SK-N-SH (cell line): ENCODE measurements around the gene TLR4. TPM values are rescaled to one million over a fixed set of nuclear protein-coding genes. Genes with fewer than 3 reads are reported as not detected.

ENCODE experiments used
- CTCF ChIA-PET: fragments of 300-600, 350-600 bp; formaldehyde crosslinking; extraction: SDS; loops from one replicate; lab custom pipeline; 2021; lab: Yijun Ruan, JAX
- POLR2A ChIA-PET: fragments of 350-600 bp; sonication (Branson Sonifier 250); formaldehyde crosslinking; extraction: SDS; loops from one replicate; lab custom pipeline; 2020; ENCODE audit warnings: antibody characterized with exemption, inconsistent platforms; lab: Yijun Ruan, JAX
- DNase-seq: peaks from one replicate; pipeline ENCODE4 v3.0.0; 2012
- H2AFZ ChIP-seq: fragments of 200-600 bp; sonication (generic); 2 replicates; pipeline ENCODE4 v1.8.1; 2016; ENCODE audit warnings: antibody characterized with exemption, mild to moderate bottlenecking, low read depth
- H3F3A ChIP-seq: fragments of 200-600 bp; sonication (generic); replicated peaks from 2 replicates; pipeline ENCODE3; 2016; ENCODE audit warnings: antibody characterized with exemption, mild to moderate bottlenecking; ENCODE audit not compliant: insufficient read depth
- H3K27ac ChIP-seq, 2 experiments: fragments of 200-500 bp in 1 of 2; fragments of 200-600 bp in 1 of 2; sonication (Bioruptor generic) in 1 of 2; sonication (generic), shearing (Covaris generic) in 1 of 2; 2 replicates each; pipeline versions ENCODE4 v1.5.1 to v1.6.1; 2014 to 2016; ENCODE audit warnings: low read depth in 2 of 2, inconsistent platforms in 1 of 2, low read length in 1 of 2, mild to moderate bottlenecking in 1 of 2, mixed read lengths in 1 of 2
- H3K27me3 ChIP-seq: fragments of 200-600 bp; sonication (generic), shearing (Covaris generic); 2 replicates; pipeline ENCODE4 v1.6.1; 2016; ENCODE audit warnings: mixed run types; ENCODE audit not compliant: insufficient read depth
- H3K36me3 ChIP-seq, 2 experiments: fragments of 200-500 bp in 1 of 2; fragments of 200-600 bp in 1 of 2; sonication (Bioruptor generic) in 1 of 2; sonication (generic) in 1 of 2; replicated peaks in 1 of 2; 2 replicates each; pipeline versions ENCODE3 to v1.5.1; 2014 to 2016; ENCODE audit warnings: low read length in 1 of 2, mild to moderate bottlenecking in 1 of 2; ENCODE audit not compliant: insufficient read depth in 2 of 2, control insufficient read depth in 1 of 2
- H3K4me1 ChIP-seq, 2 experiments: fragments of 200-500 bp in 1 of 2; fragments of 200-600 bp in 1 of 2; sonication (Bioruptor generic) in 1 of 2; sonication (generic), shearing (Covaris generic) in 1 of 2; 2 replicates each; pipeline versions ENCODE4 v1.5.1 to v1.6.1; 2014 to 2016; ENCODE audit warnings: low read depth in 1 of 2, low read length in 1 of 2, mixed run types in 1 of 2; ENCODE audit not compliant: insufficient read depth in 2 of 2, control insufficient read depth in 1 of 2
- H3K4me2 ChIP-seq: fragments of 200-600 bp; sonication (generic), shearing (Covaris generic); 2 replicates; pipeline ENCODE4 v1.6.1; 2017; ENCODE audit warnings: mixed run types
- H3K4me3 ChIP-seq, 2 experiments: fragments of 200-500 bp in 1 of 2; fragments of 200-600 bp in 1 of 2; sonication (Bioruptor generic) in 1 of 2; sonication (generic), shearing (Covaris generic) in 1 of 2; 2 replicates each; pipeline versions ENCODE4 v1.5.1 to v1.8.1; 2014 to 2016; ENCODE audit warnings: low read depth in 2 of 2, inconsistent platforms in 1 of 2, low read length in 1 of 2, mild to moderate bottlenecking in 1 of 2, mixed read lengths in 1 of 2, moderate library complexity in 1 of 2
- H3K79me2 ChIP-seq: fragments of 200-600 bp; sonication (generic); 2 replicates; pipeline ENCODE4 v1.8.1; 2017; ENCODE audit warnings: mild to moderate bottlenecking; ENCODE audit not compliant: insufficient read depth
- H3K9ac ChIP-seq: fragments of 200-600 bp; sonication (generic); 2 replicates; pipeline ENCODE4 v1.6.1; 2017; ENCODE audit warnings: mixed run types
- H3K9me2 ChIP-seq: fragments of 200-600 bp; sonication (generic); 2 replicates; pipeline ENCODE4 v1.6.1; 2017; ENCODE audit warnings: mixed run types
- H3K9me3 ChIP-seq: fragments of 200-600 bp; sonication (generic); 2 replicates; pipeline ENCODE4 v1.6.1; 2017; ENCODE audit warnings: mixed run types, mild to moderate bottlenecking, moderate library complexity
- H4K20me1 ChIP-seq: fragments of 200-600 bp; sonication (generic); 2 replicates; pipeline ENCODE4 v1.6.1; 2017; ENCODE audit warnings: mild to moderate bottlenecking, mixed run types; ENCODE audit not compliant: insufficient read depth
- CHD2 ChIP-seq: fragments of 150-350 bp; IDR thresholded peaks from 2 replicates; pipeline ENCODE4 v1.6.1; 2018; ENCODE audit warnings: low read length; ENCODE audit not compliant: partially characterized antibody
- EZH2phosphoT487 ChIP-seq: fragments of 200-600 bp; sonication (generic); IDR thresholded peaks from 2 replicates; pipeline ENCODE4 v1.6.1; 2017; ENCODE audit warnings: low read depth, mixed run types, mild to moderate bottlenecking, antibody characterized with exemption, moderate library complexity, borderline replicate concordance
- FOSL2 ChIP-seq: IDR thresholded peaks from 2 replicates; pipeline ENCODE4 v1.4.0; 2012; ENCODE audit warnings: low read depth, mild to moderate bottlenecking, moderate library complexity, borderline replicate concordance
- FOXJ3 ChIP-seq: sonication (generic); formaldehyde crosslinking; IDR thresholded peaks from 2 replicates; pipeline ENCODE4 v1.5.1; 2020; ENCODE audit warnings: mild to moderate bottlenecking, missing genetic modification reagents
- GABPA ChIP-seq: IDR thresholded peaks from 2 replicates; pipeline ENCODE4 v1.4.0; 2012; ENCODE audit warnings: low read depth, mild to moderate bottlenecking
- GATA2 ChIP-seq: sonication (generic); formaldehyde crosslinking; IDR thresholded peaks from 2 replicates; pipeline ENCODE4 v1.5.0; 2020; ENCODE audit warnings: mild to moderate bottlenecking, missing genetic modification reagents
- MEF2A ChIP-seq: IDR thresholded peaks from 2 replicates; pipeline ENCODE4 v1.4.0; 2012; ENCODE audit warnings: low read depth, borderline replicate concordance
- MXI1 ChIP-seq: IDR thresholded peaks from 2 replicates; pipeline ENCODE4 v1.6.1; 2012; ENCODE audit warnings: mild to moderate bottlenecking, low read depth, low read length, improper control_type of control experiment
- NFIC ChIP-seq: IDR thresholded peaks from 2 replicates; pipeline ENCODE4 v1.4.0; 2012; ENCODE audit warnings: borderline replicate concordance
- NRF1 ChIP-seq: IDR thresholded peaks from 2 replicates; pipeline ENCODE4 v1.6.1; 2012; ENCODE audit warnings: low read depth, mild to moderate bottlenecking, low read length
- POLR2AphosphoS5 ChIP-seq: IDR thresholded peaks from 2 replicates; pipeline ENCODE4 v1.6.1; 2012; ENCODE audit warnings: low read depth, low read length
- RAD21 ChIP-seq: IDR thresholded peaks from 2 replicates; pipeline ENCODE4 v1.6.1; 2012; ENCODE audit warnings: mild to moderate bottlenecking, low read length
- SIN3A ChIP-seq: IDR thresholded peaks from 2 replicates; pipeline ENCODE4 v1.6.1; 2012; ENCODE audit warnings: low read depth, mild to moderate bottlenecking, low read length, moderate library complexity, borderline replicate concordance
- TAF1 ChIP-seq: IDR thresholded peaks from 2 replicates; pipeline ENCODE4 v1.6.1; 2012; ENCODE audit warnings: low read depth, mild to moderate bottlenecking, low read length, moderate library complexity, borderline replicate concordance
- YY1 ChIP-seq: IDR thresholded peaks from 2 replicates; pipeline ENCODE4 v1.4.0; 2012; ENCODE audit warnings: low read depth, mild to moderate bottlenecking
- WGBS: methylation state at CpG from one replicate; pipeline ENCODE4 v1.1.6; 2017; ENCODE audit warnings: low lambda C conversion rate; 5-methylcytosine and 5-hydroxymethylcytosine counted together
- polyA plus RNA-seq, 3 experiments: library from polyadenylated mRNA; depleted of rRNA; stranded (reverse); fragments of >200 nt; gene quantifications; 2 replicates each; pipeline ENCODE4 v1.2.3, GENCODE V29; 2012
- TF ChIP-seq, protein P1 (sequence below): IDR thresholded peaks from 2 replicates; pipeline ENCODE4 v1.4.0; 2012; ENCODE audit warnings: low read depth
- TF ChIP-seq, protein P2 (sequence below): IDR thresholded peaks from 2 replicates; pipeline ENCODE4 v1.6.1; 2012; ENCODE audit warnings: mild to moderate bottlenecking, low read depth, low read length, moderate library complexity

TLR4 gene
- polyA plus RNA-seq, 1 of the 3 experiments (the other 2 are of a cell fraction) = 0.85 TPM

DNA sequence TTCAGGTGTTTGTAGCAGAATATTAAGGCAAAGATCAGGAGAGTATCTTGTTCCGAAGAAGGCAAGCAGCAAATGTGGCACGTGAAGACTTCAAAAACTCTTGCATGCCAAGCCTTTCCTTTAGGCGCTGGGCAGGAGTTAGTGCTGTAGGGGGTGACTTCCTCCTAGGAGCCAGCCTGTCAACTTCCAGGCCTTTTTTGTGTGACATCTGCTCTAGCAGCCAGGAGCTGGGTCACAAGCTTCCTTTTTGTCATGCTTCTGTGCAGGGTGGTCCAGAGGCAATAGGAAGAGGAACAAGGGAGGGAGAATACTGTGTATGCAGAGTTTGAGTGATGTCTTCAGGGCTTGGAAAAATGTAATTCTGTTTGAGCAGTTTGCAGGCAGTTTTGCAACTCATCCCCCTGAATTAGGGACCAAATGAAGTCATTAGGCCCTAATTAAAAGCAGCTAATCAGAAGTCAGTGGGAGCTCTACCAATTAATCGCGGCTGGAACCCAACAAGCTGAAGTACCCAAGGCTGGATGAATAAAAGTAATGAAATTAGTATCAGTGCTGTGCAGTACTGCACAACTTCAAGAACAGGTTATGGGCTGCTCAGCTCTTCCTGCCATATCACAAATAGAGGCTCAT, 53.5 kb downstream of the TLR4 start:
- Histone ChIP-seq H3K79me2 (no peaks in the 10 kb centered on the region), H3K4me1 (peaks cover 0 to under 1% of the 10 kb centered on the region in 2 experiments; a peak in 1 of 4 replicates), H3K9ac (no peak overlapping the region), H3K27ac (no peak overlapping the region), H3K4me2 (no peak overlapping the region), H2AFZ (no peak overlapping the region), H3F3A (no peaks in the 10 kb centered on the region), H3K9me2 (no peaks in the 10 kb centered on the region), H3K27me3 (no peaks in the 10 kb centered on the region), H3K4me3 (no peak overlapping the region), H4K20me1 (no peaks in the 10 kb centered on the region), H3K9me3 (no peaks in the 10 kb centered on the region), H3K36me3 (no peaks in the 10 kb centered on the region)
- ChIA-PET CTCF (interaction anchor here (0.8 kb wide), 1 partner anchor 18 kb away, joined by 3 read pairs; no protein-coding TSS in a partner anchor), POLR2A (no interaction called here)
- no peak for DNase-seq
- no peak for TF ChIP-seq EZH2phosphoT487
- no peak for TF ChIP-seq CHD2
- no peak for TF ChIP-seq MEF2A
- TF ChIP-seq, protein P1, sequence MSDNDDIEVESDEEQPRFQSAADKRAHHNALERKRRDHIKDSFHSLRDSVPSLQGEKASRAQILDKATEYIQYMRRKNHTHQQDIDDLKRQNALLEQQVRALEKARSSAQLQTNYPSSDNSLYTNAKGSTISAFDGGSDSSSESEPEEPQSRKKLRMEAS = no peak
- no peak for TF ChIP-seq YY1
- TF ChIP-seq NFIC = no peak
- TF ChIP-seq NRF1 = no peak
- TF ChIP-seq TAF1 = no peak
- TF ChIP-seq RAD21 = no peak
- no peak for TF ChIP-seq GABPA
- no peak for TF ChIP-seq MXI1
- no peak for TF ChIP-seq FOXJ3
- TF ChIP-seq POLR2AphosphoS5 = no peak
- no peak for TF ChIP-seq GATA2 (CRISPR knock-in tag)
- no peak for TF ChIP-seq SIN3A
- no peak for TF ChIP-seq FOSL2
- TF ChIP-seq, protein P2, sequence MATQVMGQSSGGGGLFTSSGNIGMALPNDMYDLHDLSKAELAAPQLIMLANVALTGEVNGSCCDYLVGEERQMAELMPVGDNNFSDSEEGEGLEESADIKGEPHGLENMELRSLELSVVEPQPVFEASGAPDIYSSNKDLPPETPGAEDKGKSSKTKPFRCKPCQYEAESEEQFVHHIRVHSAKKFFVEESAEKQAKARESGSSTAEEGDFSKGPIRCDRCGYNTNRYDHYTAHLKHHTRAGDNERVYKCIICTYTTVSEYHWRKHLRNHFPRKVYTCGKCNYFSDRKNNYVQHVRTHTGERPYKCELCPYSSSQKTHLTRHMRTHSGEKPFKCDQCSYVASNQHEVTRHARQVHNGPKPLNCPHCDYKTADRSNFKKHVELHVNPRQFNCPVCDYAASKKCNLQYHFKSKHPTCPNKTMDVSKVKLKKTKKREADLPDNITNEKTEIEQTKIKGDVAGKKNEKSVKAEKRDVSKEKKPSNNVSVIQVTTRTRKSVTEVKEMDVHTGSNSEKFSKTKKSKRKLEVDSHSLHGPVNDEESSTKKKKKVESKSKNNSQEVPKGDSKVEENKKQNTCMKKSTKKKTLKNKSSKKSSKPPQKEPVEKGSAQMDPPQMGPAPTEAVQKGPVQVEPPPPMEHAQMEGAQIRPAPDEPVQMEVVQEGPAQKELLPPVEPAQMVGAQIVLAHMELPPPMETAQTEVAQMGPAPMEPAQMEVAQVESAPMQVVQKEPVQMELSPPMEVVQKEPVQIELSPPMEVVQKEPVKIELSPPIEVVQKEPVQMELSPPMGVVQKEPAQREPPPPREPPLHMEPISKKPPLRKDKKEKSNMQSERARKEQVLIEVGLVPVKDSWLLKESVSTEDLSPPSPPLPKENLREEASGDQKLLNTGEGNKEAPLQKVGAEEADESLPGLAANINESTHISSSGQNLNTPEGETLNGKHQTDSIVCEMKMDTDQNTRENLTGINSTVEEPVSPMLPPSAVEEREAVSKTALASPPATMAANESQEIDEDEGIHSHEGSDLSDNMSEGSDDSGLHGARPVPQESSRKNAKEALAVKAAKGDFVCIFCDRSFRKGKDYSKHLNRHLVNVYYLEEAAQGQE = no peak
- WGBS = 41% methylated on average over 5 of the region's 5 CpGs
